SW 1271 (cell line): ENCODE results near the gene ZSWIM7.
"Not testable (repeated sequence)": the region's sequence is repeated elsewhere in the genome, so short reads cannot be mapped to it uniquely, and the experiment has no call there.

Experiments used
- DNase-seq, 2 experiments: peaks; one replicate each; lab custom pipeline; 2025; lab: John Stamatoyannopoulos, UW

ZSWIM7 gene

DNA sequence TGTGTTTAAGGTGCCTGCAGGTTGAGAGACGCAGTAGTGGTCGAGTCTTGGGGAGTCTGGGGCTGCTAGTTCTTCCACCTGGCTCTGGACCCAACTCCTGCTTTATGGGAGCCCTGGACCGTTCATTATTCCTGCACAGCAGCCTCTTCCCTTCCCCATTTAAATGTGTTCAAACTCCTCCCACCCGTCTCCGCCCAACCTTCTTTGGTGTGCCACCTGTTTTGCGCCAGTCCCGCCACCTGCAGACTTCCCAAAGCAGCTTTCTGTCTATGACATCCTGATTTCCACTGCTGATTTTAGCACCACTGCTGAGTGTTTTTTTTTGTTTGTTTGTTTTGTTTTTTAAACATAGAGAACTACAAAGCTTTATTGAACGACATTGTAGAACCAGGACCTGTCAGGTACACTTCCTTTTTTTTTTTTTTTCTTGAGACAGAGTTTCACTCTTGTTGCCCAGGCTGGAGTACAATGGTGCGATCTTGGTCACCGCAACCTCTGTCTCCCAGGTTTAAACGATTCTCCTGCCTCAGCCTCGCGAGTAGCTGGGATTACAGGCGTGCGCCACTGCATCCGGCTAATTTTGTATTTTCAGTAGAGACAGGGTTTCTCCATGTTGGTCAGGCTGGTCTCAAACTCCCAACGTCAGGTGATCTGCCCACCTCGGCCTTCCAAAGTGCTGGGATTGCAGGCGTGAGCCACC is 41.7 kb downstream of the ZSWIM7 start:
- DNase-seq: no peak

GRCh38 chr17:15957206-15957605 is 42.3 kb downstream of the ZSWIM7 start:
- DNase-seq: no peak

- no peak for DNase-seq
Measured at GRCh38 chr17:15955793-15956541, 43.5 kb downstream of the ZSWIM7 start.

DNA sequence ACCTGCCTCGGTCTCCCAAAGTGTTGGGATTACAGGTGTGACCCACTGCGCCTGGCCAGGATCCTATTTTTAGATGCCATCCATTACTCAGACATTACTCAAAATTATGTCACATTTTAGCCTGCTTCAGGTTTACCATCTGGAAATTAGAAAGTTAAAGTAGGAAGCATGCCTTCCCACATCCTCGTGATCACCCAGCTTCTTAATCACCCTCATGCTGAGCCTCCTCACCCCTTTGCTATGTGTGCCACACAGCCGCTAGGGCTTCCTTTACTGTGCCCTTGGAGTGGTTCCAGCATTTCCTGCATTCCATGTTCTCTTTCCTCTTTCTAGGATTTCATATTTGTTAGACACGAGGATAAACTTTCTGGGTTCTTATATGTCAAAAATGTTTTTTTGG is 45.3 kb downstream of the ZSWIM7 start:
- peak; percentile 98 to 99 for DNase-seq

DNA sequence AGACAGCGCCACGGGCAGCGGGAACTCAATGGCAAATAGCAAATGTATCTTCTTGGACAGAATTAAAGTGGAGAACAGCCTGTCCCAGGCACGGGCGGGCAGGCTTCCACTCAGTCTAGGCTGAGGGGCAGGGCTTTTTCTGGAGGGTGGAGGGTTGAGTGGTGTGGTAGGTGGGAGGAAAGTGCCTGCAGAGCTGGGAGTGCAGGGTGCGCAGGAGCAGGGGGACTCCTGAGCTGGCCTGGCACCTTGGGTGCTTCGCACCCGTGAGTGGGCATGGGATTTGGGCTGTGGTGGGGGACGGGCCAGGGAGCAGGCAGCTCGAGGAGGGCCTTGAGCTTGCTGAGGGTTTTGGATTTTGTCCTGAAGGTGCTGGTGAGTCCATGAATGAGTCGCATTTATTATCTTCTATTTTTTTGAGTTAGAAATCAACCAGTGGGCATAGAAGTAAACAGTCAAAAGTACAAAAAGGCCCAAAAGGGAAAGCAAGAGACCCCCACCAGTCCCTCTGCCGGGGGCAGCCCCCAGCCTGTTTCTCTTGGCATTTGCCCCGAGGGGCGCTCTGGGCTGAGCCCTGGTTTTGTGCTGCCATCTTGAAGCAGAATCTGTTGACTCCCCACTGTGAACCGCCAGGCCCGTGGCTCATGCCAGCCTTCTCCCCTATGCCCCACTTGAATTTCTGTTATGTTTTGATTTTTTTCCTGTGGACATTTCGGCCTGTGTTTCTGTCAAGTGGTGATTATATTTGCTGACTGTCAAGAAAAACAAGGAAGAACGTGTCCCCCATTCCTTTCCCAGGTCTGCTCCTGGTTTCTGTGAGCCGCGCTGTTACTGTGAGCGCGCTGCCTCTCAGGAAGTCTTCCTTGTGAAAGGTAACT is 46.4 kb downstream of the ZSWIM7 start:
- no peak for DNase-seq

DNA sequence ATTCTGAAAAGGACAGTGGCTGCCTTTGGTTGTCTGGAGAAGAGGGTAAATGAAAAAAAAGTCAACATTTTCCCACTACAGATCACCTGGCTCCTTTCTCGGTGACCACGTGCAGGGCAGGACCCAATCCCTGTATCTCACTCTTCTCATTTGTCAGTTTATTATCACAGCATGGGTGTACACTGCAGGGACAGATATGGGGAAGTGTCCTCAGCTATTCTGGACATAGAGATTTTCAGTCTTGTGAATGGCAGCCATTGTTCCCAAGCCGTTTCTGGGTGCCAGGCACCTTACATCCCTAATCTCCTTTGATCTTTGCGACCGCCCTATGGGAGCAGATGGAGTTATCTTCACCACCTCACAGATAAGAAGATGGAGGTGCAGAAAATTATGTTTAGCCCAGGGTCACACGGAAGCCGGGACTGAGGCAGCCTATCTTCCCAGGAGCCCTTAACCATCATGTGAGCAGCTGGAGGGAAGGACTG is 47.4 kb downstream of the ZSWIM7 start:
- DNase-seq: no peak

GRCh38 chr17:15951368-15952047 is 48.0 kb downstream of the ZSWIM7 start:
- no peak for DNase-seq

GRCh38 chr17:15947976-15948752 is 51.3 kb downstream of the ZSWIM7 start:
- DNase-seq: no peak

DNA sequence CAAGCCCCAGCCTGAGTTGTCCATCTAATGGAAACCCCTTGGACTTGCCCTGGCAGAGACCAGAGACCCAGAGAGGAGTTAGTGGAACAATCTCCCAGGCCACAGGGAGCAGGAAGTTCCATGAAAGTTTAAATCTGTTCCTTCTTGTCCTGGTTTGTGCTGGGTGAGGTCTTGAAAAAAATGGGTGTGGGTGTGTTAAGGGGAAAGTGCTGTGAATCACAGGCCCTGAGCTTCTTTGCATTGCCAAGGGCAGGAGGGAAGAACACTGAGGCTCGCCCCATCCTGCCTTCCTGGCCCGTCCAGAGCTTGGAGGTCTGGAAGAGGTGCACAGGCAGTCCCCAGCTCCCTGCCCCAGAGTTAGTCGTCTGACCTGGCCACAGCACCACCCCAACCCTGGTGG is 52.2 kb downstream of the ZSWIM7 start:
- no peak for DNase-seq

- DNase-seq: peak in 1 of 2 experiments; percentile 42
Measured at GRCh38 chr17:15946611-15947120, 52.8 kb downstream of the ZSWIM7 start.

DNA sequence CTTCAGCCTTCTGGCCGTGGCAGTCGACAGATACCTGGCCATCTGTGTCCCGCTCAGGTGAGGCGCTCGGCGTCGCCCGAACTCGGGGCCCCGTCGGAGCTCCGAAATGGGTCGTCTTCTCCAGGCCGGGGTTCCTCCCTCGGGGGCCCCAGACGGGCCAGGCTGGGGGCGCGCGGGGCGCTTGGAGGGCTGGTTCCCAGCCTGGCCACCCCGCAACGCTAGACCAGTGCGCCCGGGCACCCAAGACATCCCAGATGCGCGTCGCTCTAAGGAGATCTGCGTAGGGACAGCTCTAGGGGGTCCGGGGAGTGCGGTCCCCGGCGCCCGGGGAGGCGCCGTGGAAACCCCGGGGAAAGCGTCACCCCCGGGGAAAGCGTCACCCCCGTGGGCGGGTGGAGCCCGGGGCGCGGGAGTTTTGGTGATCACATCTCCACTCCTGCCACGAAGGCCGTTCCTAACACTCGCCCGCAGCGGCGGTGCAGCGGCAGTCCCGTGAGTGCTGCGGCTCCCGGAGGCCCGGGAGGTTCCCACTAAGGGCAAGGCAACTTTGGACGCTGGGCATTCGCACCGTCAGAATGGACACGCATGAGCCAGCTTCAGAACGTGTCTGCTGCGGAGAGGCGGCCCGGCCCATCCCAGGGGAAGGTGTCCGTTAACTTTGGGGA is 53.8 kb downstream of the ZSWIM7 start:
- DNase-seq: no peak

DNA sequence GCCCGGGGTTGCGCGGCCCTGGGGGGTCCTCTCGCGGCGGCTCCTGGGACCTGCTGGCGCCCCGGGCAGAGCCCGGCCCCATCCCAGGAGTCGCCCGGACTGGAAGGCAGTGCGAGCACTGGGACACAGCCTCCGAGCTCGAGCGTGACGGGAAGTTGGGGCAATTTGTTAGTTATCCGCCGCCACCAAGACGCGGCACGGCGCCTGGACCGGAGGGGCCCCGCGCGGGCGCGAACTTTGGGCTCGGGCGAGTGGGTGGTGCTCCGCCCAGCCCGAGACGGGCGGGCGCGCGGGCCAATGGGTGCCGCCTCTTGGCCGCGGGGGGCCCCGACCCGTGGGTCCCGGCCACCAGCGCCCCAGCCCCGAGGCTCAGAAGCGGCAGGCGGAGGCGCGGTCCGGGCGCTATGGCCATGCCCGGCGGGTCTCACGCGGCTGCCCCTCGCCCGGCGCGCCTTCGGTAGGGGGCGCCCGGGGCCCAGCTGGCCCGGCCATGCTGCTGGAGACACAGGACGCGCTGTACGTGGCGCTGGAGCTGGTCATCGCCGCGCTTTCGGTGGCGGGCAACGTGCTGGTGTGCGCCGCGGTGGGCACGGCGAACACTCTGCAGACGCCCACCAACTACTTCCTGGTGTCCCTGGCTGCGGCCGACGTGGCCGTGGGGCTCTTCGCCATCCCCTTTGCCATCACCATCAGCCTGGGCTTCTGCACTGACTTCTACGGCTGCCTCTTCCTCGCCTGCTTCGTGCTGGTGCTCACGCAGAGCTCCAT is 54.6 kb downstream of the ZSWIM7 start, which contains the start of gene ADORA2B:
Gene ADORA2B, plus strand, starts transcription at position 372 of the 768 bp plus-strand sequence. Its CDS starts 119 bp downstream, at position 491.
- peak; percentile 75 to 85 for DNase-seq

GRCh38 chr17:15943971-15944758 is 55.3 kb downstream of the ZSWIM7 start:
- no peak for DNase-seq

DNA sequence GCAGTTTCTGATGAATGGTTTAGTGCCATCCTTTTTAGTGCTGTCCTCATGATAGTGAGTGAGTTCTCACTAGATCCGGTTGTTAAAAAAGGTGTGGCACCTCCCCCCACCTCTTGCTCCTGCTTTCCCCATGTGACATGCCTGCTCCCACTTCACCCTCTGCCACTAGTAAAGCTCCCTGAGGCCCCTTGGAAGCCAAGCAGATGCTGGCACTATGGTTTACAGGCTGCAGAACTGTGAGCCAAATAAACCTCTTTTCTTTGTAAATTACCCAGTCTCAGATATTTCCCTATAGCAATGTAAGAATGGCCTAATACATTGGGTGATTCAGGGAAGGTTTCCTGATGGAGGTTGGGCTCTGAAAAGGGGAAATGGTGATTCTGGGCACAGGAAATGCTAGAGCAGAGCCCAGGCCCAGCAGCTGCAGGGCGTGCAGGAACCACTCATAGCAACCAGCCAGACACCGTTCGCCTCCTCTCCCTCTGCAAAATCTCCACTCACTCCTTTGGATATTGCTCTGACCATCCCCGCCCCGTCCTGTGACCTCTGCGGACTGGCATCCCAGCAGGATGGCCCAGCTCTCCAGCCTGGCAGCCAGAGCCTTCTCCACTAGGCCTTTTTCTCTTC is 57.2 kb downstream of the ZSWIM7 start:
- DNase-seq: no peak

- DNase-seq: no peak
Measured at GRCh38 chr17:15941781-15942180, 57.7 kb downstream of the ZSWIM7 start.

GRCh38 chr17:15936481-15936880 is 63.0 kb downstream of the ZSWIM7 start:
- not testable (repeated sequence) for DNase-seq

- DNase-seq: no peak
Measured at GRCh38 chr17:15935891-15936290, 63.6 kb downstream of the ZSWIM7 start.

- no peak for DNase-seq
Measured at GRCh38 chr17:15934866-15935265, 64.6 kb downstream of the ZSWIM7 start.
